ENCODE measurements around the gene SUMO2. TPM values are rescaled to one million over a fixed set of nuclear protein-coding genes. Genes with fewer than 3 reads are reported as not detected.
A peak's percentile ranks its signal among the peaks of the same experiment; 100 is the strongest.

The SUMO2 gene
- total RNA-seq, 1 donor from 2014 or later: 625 TPM

DNA sequence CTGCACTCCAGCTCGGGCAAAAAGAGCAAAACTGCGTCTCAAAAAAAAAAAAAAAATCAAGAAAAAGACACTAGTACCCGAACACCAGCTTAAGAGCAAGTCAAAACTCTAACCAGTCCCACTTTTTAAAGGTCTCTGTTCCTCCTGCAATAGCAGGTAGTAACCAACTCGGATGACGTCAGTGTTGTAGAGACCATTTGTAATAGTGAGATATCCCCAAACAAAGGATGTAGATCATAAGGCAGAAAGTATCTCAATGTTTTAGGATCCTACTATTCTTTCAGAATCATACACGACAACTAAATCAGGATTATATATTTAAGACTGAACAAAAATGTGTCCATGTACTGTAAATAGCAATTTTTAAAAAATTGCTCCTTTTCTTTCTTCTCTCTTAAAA, 30.8 kb downstream of the SUMO2 start:
- no peak for DNase-seq
- Mint-ChIP-seq H3K27ac (ENCODE audit: unreplicated experiment) (peak overlapping the region; percentile 99), H3K27me3 (ENCODE audit: unreplicated experiment) (peaks cover 25% of the 10 kb centered on the region), H3K4me3 (ENCODE audit: unreplicated experiment) (peak overlapping the region; percentile 99), H3K9me3 (ENCODE audit: unreplicated experiment) (peaks cover 25% of the 10 kb centered on the region), H3K4me1 (ENCODE audit: low read depth, unreplicated experiment) (peaks cover 12% of the 10 kb centered on the region), H3K36me3 (ENCODE audit: unreplicated experiment) (peaks cover 10% of the 10 kb centered on the region)
- TF ChIP-seq, protein P1, sequence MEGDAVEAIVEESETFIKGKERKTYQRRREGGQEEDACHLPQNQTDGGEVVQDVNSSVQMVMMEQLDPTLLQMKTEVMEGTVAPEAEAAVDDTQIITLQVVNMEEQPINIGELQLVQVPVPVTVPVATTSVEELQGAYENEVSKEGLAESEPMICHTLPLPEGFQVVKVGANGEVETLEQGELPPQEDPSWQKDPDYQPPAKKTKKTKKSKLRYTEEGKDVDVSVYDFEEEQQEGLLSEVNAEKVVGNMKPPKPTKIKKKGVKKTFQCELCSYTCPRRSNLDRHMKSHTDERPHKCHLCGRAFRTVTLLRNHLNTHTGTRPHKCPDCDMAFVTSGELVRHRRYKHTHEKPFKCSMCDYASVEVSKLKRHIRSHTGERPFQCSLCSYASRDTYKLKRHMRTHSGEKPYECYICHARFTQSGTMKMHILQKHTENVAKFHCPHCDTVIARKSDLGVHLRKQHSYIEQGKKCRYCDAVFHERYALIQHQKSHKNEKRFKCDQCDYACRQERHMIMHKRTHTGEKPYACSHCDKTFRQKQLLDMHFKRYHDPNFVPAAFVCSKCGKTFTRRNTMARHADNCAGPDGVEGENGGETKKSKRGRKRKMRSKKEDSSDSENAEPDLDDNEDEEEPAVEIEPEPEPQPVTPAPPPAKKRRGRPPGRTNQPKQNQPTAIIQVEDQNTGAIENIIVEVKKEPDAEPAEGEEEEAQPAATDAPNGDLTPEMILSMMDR (IDR thresholded peaks at IDR 0.05; ENCODE audit: partially characterized antibody, unreplicated experiment): no peak

DNA sequence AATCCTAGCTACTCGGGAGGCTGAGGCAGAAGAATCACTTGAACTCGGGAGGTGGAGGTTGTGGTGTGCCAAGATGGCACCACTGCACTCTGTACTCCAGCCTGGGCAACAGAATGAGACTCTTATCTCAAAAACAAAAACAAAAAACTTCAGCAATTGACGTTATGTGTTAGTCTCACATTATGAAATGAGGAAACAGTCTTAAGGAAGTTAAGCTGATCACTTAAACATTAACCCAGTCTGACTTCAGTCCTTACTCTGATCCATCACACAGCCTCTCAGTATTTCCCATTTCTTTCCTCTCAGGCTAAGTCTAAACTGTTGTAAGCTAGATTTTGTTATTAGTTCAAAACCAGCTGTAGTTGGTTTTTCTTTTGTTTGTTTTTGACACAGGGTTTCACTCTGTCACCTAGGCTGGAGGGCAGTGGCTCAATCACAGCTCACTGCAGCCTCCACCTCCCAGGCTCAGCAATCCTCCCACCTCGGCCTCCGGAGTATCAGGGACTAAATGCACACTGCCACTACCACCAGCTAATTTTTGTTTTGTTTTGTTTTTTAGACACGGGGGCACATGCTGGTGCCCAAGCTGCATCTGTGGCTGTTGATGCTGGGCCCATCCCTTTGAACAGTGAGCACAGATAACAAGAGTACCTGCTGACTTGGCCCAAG, 34.7 kb downstream of the SUMO2 start:
- Mint-ChIP-seq H3K4me3 (ENCODE audit: unreplicated experiment) (no peak overlapping the region), H3K27me3 (ENCODE audit: unreplicated experiment) (peaks cover 8% of the 10 kb centered on the region), H3K27ac (ENCODE audit: unreplicated experiment) (no peak overlapping the region), H3K4me1 (ENCODE audit: low read depth, unreplicated experiment) (peaks cover 10% of the 10 kb centered on the region), H3K36me3 (ENCODE audit: unreplicated experiment) (peaks cover 10% of the 10 kb centered on the region), H3K9me3 (ENCODE audit: unreplicated experiment) (peaks cover 10% of the 10 kb centered on the region)
- no peak for DNase-seq
- TF ChIP-seq, protein P1 (IDR thresholded peaks at IDR 0.05; ENCODE audit: partially characterized antibody, unreplicated experiment): no peak

GRCh38 chr17:75146592-75146991, 36.2 kb downstream of the SUMO2 start:
- no peak overlapping the region for H3K27ac Mint-ChIP-seq (ENCODE audit: unreplicated experiment)
- TF ChIP-seq, protein P1 (IDR thresholded peaks at IDR 0.05; ENCODE audit: partially characterized antibody, unreplicated experiment): no peak

GRCh38 chr17:75144816-75145512, 37.8 kb downstream of the SUMO2 start:
- Mint-ChIP-seq H3K9me3 (ENCODE audit: unreplicated experiment) (peaks cover 7% of the 10 kb centered on the region), H3K27me3 (ENCODE audit: unreplicated experiment) (peaks cover 2% of the 10 kb centered on the region), H3K4me1 (ENCODE audit: low read depth, unreplicated experiment) (peaks cover 9% of the 10 kb centered on the region), H3K27ac (ENCODE audit: unreplicated experiment) (no peak overlapping the region), H3K4me3 (ENCODE audit: unreplicated experiment) (no peak overlapping the region), H3K36me3 (ENCODE audit: unreplicated experiment) (no peaks in the 10 kb centered on the region)
- TF ChIP-seq, protein P1 (IDR thresholded peaks at IDR 0.05; ENCODE audit: partially characterized antibody, unreplicated experiment): no peak
- no peak for DNase-seq

More at GRCh38 chr17:75146592-75146991, 36.2 kb downstream of the SUMO2 start:
- peaks cover 10% of the 10 kb centered on the region for H3K4me1 Mint-ChIP-seq (ENCODE audit: low read depth, unreplicated experiment)
- H3K36me3 Mint-ChIP-seq (ENCODE audit: unreplicated experiment): no peaks in the 10 kb centered on the region
- DNase-seq: no peak
- peaks cover 2% of the 10 kb centered on the region for H3K27me3 Mint-ChIP-seq (ENCODE audit: unreplicated experiment)
- no peak overlapping the region for H3K4me3 Mint-ChIP-seq (ENCODE audit: unreplicated experiment)
- H3K9me3 Mint-ChIP-seq (ENCODE audit: unreplicated experiment): peaks cover 4% of the 10 kb centered on the region
